ENCODE measurements around the gene STK32B. TPM values are rescaled to one million over a fixed set of nuclear protein-coding genes. Genes with fewer than 3 reads are reported as not detected.

STK32B gene
- total RNA-seq, 2 donors from 2014 or later, result not detected

DNA sequence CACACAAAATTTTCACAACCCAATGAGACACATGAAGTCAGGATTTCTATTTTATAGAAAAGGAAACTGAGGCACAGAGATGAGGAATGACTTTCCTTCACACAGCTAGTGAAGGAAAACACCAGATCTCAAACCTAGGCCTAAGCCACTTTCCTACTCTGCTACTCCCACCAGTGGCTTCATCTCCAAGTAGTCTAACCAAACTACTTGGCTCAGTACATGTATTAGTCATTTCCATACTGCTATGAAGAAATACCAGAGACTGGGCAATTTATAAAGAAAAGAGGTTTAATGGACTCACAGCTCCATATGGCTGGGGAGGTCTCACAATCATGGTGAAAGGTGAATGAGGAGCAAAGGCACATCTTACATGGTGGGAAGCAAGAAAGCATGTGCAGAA is 460.5 kb downstream of the STK32B start:
- ATAC-seq, result no peak
- H3K9me3 Mint-ChIP-seq, result peaks cover 4% of the 10 kb centered on the region in 2 donors

DNA sequence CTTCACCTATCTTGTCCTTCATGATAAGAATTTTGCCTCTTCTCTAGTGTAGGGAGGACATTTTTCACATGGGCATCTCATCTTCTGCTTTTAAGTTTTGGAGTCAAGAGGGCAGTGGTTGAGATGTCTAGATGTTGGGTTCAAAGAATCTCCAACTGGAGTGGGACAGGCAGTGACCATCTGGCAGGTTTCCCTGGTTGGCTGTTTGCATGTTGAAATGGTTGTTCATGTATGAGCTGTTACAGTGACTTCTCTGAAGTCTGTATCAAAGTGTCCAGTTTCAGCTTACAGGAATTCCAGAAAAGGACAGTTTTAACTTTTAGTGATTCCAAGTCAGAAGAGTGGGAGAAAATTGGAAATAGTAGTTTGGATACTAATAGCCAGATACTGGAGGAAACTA is 464.4 kb downstream of the STK32B start:
- ATAC-seq (no peak), DNase-seq (ENCODE audit: low spot score in 2 of 2) (no peak)
- H3K36me3 Mint-ChIP-seq, result no peaks in the 10 kb centered on the region
- H3K27ac Mint-ChIP-seq, result no peak overlapping the region
- peaks cover under 1 to 10% of the 10 kb centered on the region in 2 donors for H3K9me3 Mint-ChIP-seq

More for the DNA sequence above, 460.5 kb downstream of the STK32B start:
- no peak for DNase-seq (ENCODE audit: low spot score in 2 of 2)
- H3K27ac Mint-ChIP-seq, result no peak overlapping the region
- no peaks in the 10 kb centered on the region for H3K36me3 Mint-ChIP-seq

DNA sequence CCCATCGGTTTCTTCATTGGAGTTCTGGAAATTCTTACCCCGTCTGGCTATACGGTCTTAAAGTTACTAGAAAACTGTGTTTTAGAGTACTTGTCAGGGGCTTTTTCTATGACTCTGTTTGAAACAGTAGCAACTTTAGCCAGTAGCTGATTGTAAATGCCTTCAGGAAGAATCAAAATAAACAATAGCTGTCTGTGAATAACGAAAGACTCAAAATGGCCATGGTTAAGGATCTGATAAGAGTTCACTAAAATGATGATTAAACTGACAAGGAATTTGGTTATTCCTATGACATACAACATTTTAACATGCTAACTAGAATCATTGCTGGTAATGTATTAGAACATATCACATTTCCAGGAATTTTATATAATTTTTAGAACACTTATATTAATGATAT is 466.1 kb downstream of the STK32B start:
- no peak for DNase-seq (ENCODE audit: low spot score in 2 of 2)
- no peak for ATAC-seq
- Mint-ChIP-seq H3K27ac (no peak overlapping the region), H3K36me3 (peaks cover 0 to 5% of the 10 kb centered on the region in 2 donors), H3K9me3 (peaks cover 6 to 17% of the 10 kb centered on the region in 2 donors)

DNA sequence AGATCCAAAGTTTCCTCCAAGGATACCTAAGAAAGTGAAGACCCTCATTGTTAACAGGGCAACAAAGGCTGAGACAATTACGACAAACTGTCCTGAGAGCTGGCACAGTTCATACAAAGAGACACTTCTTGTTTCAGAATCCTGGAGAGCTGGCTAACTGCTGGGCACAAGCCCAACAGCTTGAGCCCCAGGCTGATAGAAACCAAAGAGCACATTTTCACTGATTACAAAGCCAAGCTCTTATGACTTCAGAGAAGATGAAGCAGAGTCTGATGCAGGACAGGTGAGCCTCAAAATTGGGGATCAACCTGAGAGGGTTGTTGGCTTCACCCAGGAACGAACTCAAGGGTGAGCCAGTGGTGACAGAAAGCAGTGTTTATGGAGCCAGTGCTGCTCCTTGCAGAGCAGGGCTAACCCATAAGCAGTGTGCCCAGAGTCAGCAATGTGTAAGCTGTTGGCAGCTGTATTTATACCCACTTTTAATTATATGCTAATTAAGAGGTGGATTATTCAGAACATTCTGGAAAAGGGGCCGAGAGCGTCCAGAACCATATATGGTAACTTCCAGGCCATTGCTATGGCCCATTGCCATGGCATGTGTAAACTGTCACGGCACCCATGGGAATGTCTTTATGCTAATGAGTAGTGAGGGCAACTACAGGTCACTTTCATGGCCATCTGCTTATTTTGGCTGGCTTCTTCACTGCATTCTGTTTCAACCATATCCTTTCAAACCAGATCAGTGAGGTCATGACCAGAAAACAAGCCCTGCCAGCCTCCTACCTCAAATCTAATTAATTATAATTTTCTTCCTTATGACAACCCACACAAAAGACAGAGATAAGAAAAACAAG is 473.4 kb downstream of the STK32B start:
- DNase-seq (ENCODE audit: low spot score in 2 of 2) (no peak), ATAC-seq (no peak)
- peaks cover 0 to 5% of the 10 kb centered on the region in 2 donors for H3K36me3 Mint-ChIP-seq
- peaks cover 17 to 24% of the 10 kb centered on the region in 2 donors for H3K9me3 Mint-ChIP-seq
- no peak overlapping the region for H3K27ac Mint-ChIP-seq

DNA sequence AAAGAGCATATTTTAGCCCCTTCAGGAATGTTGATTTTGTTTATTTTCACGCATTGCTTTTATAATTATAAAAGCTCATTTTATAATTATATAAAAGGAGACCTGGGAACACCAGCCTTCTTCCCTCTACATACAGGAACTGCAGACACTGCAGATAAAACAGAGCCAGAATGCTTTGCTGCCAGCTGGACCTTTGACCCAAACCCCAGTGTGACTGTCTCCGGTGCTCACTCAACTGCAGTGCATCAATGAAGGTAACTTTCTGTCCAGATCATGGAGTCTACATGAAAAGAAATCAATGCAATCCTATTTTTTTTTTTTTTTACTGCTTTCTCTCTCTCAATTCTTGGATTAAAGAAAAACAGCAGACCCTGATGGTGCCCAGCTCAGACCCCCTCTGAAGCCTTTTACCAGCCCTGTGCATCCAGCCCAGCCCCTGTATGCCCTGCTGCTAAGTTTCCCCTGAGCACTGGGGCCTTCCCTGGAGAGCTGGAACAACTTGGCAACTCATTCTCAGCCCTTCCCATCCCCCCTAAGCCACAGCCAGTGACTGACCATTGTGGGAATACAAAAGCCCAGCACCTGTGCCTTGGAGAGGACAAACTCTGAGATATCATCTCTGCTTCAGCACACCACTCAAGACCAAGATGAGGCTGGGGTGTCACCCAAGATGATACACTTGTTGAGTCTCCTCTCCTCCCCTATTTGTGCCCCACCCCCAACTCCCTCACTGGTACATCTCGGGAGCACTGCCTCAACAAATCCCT is 475.0 kb downstream of the STK32B start:
- no peak for DNase-seq (ENCODE audit: low spot score in 2 of 2)
- Mint-ChIP-seq H3K36me3 (no peaks in the 10 kb centered on the region), H3K9me3 (peaks cover 10 to 18% of the 10 kb centered on the region in 2 donors), H3K27ac (no peak overlapping the region)
- ATAC-seq, result no peak

DNA sequence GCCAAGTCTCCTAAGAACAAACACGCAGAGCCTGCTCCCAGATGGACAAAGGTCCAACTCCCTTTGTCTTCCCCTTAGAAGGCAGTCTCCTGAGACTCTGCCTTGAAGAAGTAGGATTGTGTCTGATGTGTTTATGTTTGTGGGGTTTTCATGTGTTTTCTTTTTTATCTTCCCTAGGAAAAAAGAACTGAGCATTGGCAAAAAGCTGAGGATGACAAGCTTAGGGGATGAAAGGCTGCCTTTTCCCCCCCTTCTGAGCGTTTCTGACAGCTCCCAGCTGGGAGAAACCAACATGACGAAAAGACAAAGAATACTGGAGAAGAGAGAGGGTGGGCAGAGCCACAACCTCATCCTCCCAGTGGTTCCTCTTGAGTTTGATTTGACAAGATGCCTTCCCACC is 475.9 kb downstream of the STK32B start:
- Mint-ChIP-seq H3K36me3 (no peaks in the 10 kb centered on the region), H3K27ac (no peak overlapping the region), H3K9me3 (peaks cover 10 to 18% of the 10 kb centered on the region in 2 donors)
- no peak for ATAC-seq
- no peak for DNase-seq (ENCODE audit: low spot score in 2 of 2)

DNA sequence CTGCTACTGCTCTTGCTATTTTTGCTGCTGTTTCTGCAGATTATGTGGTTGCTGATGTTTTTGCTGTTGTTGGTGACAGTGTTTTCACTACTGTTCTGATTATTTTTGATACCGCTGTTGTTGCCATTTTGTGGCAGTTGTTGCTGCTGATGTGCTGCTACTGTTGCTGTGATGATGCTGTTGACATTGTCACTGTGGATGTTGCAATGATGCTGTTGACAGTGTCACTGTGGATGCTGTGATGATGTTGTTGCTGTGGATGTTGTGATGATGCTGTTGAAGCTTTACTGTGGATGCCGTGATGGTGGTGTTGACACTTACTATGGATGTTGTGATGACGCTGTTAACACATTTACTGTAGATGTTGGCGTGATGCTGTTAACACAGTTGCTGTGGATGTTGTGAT is 476.8 kb downstream of the STK32B start:
- DNase-seq (ENCODE audit: low spot score in 2 of 2) (no peak), ATAC-seq (no peak)
- Mint-ChIP-seq H3K9me3 (peaks cover 10 to 21% of the 10 kb centered on the region in 2 donors), H3K36me3 (peaks cover 0 to 5% of the 10 kb centered on the region in 2 donors), H3K27ac (no peak overlapping the region)

DNA sequence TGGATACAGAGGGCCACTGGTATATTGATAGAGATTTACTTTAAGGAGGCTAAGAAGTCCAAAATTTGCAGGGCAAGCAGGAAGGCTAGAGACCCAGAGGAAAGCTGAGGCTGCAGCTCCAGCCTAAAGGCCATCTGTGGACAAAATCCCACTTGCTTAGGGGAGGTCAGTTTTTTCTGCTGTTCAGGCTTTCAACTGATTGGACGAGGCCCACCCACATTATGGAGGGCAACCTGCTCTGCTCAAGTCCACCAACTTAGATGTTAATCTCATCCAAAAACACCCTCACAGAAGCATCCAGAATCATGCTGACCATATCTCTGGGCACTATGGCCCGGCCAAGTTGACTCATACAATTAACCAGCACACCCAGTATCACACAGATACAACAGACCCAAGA is 480.8 kb downstream of the STK32B start:
- no peak overlapping the region for H3K27ac Mint-ChIP-seq
- ATAC-seq (no peak), DNase-seq (ENCODE audit: low spot score in 2 of 2) (no peak)
- H3K36me3 Mint-ChIP-seq, result peaks cover 8 to 20% of the 10 kb centered on the region in 2 donors
- peaks cover 18 to 22% of the 10 kb centered on the region in 2 donors for H3K9me3 Mint-ChIP-seq

DNA sequence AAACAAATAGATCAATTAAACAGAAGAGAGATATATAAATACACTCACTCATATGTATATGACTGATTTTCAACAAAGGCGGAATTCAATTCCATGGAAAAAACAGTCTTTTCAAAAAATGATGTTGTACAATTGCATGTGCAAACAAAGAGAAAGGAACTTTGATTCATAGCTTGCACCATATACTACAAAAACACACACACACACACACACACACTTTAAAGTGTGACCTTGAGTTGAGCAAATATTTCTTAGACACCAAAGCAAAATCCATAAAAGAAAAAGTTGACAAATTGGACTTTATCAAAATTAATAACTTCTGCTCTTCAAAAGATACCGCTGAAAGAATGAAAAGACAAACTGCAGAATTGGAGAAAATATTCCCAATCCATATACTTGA is 488.3 kb downstream of the STK32B start:
- ATAC-seq (no peak), DNase-seq (ENCODE audit: low spot score in 2 of 2) (no peak)
- H3K27ac Mint-ChIP-seq, result no peak overlapping the region
- H3K9me3 Mint-ChIP-seq, result peaks cover 0 to 12% of the 10 kb centered on the region in 2 donors
- peaks cover 0 to 5% of the 10 kb centered on the region in 2 donors for H3K36me3 Mint-ChIP-seq

DNA sequence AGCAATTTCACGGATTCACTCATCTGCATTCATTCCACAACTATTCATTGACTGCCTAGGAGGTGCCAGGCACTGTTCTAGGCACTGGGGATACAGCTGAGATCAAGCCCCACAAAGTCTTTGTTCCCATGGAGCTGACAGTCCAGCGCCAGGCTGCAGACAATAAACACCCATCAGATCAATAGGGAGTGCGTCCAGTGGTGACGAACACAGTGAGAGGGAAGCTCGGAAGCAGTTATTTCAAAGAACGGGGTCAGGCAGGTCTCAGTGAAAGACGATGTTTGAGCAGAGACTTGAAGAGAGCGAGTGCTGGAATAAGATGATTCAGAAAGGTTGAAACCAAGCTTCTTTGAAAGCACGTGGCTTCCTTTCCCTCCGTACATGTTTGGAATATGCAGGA is 489.9 kb downstream of the STK32B start:
- DNase-seq (ENCODE audit: low spot score in 2 of 2), result no peak
- Mint-ChIP-seq H3K36me3 (no peaks in the 10 kb centered on the region), H3K27ac (no peak overlapping the region), H3K9me3 (peaks cover 3 to 4% of the 10 kb centered on the region in 2 donors)
- no peak for ATAC-seq

DNA sequence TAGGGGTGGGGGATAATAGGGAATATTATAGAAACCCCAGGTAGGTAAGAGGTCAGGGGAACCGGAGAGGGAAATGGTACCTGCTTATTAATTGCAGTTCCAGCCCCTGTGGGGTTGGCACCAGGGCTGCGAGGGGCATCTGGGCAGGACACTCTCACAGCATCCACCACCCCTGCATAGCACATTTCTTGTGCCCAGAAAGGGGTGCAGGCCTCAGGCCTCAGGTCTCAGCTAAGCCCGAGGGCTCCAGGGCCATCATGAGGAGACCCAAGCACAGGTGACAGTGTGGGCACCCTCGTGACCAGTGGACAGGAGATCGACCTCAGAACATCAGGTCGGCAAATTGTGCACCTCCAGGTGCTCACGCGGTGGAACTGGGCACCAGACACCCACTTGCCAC is 492.4 kb downstream of the STK32B start:
- H3K36me3 Mint-ChIP-seq, result no peaks in the 10 kb centered on the region
- peaks cover 3 to 4% of the 10 kb centered on the region in 2 donors for H3K9me3 Mint-ChIP-seq
- DNase-seq (ENCODE audit: low spot score in 2 of 2), result no peak
- no peak for ATAC-seq
- no peak overlapping the region for H3K27ac Mint-ChIP-seq

DNA sequence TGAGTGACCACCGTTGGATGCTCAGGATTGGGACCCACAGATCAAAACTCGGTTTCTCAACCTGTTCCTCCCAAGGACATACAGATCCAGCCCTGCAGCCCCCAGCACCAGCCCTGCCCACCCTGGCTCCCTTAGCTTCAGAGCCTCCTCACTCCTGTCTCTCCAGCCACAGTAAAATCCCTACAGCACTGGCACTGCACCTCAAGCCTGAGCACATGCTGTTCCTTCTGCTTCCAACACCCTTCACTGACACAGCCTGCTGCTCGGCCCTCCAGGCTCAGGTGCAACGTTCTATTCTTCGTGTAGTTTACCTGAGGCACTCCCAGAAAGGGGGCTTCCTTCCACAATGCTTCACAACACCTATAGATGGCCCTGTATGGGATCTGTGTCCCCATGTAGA is 493.5 kb downstream of the STK32B start:
- H3K27ac Mint-ChIP-seq, result no peak overlapping the region
- H3K36me3 Mint-ChIP-seq, result peaks cover 0 to under 1% of the 10 kb centered on the region in 2 donors
- no peak for DNase-seq (ENCODE audit: low spot score in 2 of 2)
- H3K9me3 Mint-ChIP-seq, result peaks cover 4 to 5% of the 10 kb centered on the region in 2 donors
- ATAC-seq, result no peak

DNA sequence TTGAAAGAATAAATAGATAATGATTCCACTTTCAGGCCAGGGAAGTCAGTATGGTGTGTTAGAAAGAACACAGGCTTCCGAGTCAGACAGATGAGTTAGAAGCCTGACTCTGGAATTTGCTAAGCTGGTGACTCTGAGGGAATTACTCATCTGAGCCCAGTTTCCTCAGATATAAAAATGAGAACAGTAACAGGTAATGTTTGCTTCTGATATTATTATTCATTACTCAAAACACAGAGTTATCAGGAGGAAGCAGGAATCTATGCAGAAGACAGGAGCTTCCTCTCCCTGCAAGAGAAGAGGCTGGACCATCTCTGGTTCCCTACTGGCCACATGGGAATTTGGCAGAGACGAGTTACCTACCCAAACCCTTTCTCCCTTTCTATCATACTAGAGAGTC is 494.0 kb downstream of the STK32B start:
- H3K9me3 Mint-ChIP-seq, result peaks cover 4 to 10% of the 10 kb centered on the region in 2 donors
- DNase-seq (ENCODE audit: low spot score in 2 of 2) (no peak), ATAC-seq (no peak)
- peaks cover 0 to 6% of the 10 kb centered on the region in 2 donors for H3K36me3 Mint-ChIP-seq
- no peak overlapping the region for H3K27ac Mint-ChIP-seq

DNA sequence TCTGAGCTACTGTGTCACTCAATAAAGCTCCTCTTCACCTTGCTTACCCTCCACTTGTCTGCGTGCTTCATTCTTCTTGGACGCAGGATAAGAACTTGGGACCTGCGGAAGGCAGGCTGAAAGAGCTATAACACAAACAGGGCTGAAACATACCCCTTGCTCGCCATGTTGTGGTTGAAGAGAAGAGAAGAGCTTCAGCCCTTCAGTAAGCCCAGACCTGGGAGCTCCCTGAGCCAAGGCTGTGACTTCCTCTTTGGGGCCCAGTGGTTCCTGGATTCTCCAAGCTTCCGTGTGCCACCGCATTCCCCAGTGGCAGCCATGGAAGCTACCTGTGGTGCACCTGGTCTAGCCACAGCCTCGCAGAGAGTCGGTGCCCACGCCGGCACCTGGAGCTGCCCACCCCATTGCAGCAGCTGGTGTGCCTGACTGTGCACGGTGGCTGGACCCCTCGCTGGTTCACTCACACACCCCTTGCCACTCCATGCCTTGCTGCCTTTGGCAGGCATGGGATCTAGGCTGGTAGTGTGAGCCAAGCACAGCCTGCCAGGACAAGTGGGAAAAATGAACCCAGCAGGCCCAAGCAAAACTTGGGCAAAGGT is 496.5 kb downstream of the STK32B start:
- DNase-seq (ENCODE audit: low spot score in 2 of 2) (no peak), ATAC-seq (no peak)
- Mint-ChIP-seq H3K36me3 (peaks cover 0 to 8% of the 10 kb centered on the region in 2 donors), H3K27ac (no peak overlapping the region), H3K9me3 (peaks cover 12% of the 10 kb centered on the region in 2 donors)

Data from activated naive CD4-positive, alpha-beta T cell treated with anti-CD3 and anti-CD28 coated beads, Interleukin-2, amount 50 U/mL, for 72 hours (primary cell).